Activated CD8-positive, alpha-beta memory T cell treated with anti-CD3 and anti-CD28 coated beads, Interleukin-2, amount 50 U/mL, for 1 hour (primary cell): Measurements from ENCODE around the gene NOPCHAP1.

ENCODE experiments used
- DNase-seq: peaks from one replicate; pipeline ENCODE4 v3.0.0-alpha.2; 2020; ENCODE audit errors: extremely low read depth

NOPCHAP1 gene

DNA sequence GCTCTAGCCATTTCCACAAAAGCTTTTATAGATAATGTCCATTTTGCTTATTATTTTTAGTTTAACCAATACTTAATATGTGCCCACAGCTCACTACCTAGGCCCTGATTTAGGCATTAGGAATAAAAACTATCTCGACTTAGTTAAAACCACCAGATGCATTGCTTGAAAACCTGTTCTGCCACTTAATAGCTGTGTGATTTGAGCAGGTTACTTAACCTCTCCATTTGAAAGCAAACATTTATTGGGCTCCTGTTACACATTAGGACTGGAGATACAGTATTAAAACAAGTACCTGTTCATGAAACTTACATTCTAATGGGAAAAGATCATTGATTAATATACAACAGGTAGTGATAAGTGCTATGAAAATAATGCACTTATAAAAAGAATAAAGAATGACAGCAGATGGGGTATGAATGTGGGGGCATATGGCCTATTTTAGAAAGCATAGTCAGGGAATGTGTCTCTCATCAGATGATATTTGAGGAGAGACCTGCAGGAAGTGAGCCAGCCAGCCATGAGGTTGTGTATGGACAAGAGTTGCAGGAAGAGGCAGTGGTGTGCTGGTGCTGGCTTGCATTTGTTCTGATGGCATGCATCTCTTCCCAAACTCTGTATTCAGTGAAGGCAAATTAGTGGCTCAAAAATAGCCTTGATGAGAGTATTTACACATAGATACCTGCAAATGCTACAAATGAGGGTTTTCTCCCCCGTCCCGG lies 34.3 kb downstream of the NOPCHAP1 start:
- no peak for DNase-seq

DNA sequence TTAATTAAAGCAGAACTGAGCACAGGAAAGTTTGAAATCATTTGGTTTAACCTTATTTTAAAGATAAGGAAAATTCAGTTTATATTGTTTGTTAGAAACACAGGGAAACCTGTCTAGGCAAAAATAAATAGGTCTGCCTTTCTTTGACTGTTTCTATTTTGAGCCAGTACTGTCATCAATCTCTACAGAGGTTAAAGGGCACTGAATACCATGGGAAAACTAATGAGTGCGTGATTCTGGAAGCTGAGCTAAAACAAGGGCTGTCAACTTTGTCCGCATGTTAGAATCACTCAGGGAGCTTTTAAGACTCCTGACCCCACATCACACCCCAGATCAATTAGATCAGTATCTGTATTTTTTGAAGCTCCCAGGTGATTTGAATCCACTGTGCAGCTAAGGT lies 38.8 kb downstream of the NOPCHAP1 start:
- no peak for DNase-seq

DNA sequence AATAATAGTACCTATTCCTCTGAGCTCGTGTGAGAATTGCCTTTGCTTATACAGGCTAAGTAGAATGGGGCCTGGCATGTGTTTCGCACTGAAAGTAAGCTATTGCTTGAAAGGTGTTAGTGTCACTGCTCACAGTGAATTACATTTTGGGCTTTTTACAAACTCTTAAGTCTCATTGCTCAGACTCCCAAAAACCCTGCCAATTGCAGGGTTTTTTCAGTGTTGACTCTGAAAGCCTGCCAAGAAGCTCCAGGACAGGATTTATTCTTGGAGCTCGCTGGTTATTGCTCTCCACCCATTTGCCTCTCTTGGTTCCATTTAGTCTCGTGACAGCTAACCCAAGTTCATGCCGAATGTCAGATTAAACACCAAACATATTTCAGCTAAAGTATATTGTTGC lies 39.8 kb downstream of the NOPCHAP1 start:
- no peak for DNase-seq

DNA sequence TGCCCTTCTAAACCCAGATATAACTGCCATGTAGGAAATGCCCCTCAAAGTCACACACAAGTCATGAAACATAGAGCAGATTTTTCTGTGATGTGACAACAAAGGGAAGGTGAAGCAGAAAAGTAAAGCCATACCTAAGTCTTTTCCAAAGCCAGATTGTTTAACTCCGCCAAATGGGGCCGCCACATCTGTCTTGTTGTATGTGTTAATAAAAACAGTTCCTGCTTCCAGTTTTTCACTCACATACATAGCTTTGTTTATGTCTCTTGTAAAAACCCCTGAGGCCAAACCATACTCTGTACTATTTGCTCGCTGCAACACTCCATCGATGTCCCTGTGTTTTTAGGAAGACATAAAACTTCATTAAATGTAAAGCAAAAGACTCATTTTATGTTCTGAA lies 40.3 kb downstream of the NOPCHAP1 start:
- DNase-seq, result no peak

DNA sequence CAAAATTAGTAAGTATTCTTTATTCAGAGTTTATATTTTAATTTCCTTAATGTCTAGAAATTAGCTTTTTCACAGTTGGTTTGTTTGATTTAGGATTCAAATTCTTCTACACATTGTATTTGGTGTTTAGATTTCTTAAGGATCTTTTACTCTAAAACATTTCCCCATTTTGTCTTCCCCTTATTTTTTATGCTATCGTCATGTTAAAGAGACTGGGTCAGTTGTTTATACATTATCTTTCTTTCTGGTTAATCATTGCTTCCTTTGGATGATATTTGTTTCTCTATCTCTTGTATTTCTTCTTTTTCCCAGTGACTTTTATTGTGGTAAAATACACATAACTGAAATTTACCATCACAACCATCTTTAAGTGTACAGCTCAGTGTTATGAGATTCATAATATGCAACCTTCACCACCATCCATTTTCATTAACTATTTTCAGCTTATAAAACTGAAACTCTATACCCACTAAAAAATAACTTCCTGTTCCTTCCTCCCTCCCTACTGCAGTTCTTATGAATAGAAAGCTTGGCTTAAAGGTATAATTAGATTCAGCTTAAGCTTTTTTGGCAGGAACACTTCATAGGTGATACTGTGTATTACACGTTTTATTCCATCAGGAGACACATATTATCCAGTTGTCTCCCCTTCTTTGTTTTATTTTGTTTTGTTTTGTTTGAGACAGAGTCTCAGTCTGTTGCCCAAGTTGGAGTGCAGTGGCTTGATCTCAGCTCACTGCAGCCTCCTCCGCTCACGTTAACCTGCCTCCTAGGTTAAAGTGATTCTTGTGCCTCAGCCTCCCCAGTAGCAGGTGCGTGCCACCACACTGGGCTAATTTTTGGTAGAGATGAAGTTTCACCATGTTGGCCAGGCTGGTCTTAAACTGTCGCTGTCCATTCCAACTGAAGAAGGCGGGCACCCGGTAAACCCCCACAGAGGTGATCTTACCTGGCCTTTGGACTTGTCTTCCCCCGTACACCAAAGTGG lies 45.0 kb downstream of the NOPCHAP1 start:
- no peak for DNase-seq

DNA sequence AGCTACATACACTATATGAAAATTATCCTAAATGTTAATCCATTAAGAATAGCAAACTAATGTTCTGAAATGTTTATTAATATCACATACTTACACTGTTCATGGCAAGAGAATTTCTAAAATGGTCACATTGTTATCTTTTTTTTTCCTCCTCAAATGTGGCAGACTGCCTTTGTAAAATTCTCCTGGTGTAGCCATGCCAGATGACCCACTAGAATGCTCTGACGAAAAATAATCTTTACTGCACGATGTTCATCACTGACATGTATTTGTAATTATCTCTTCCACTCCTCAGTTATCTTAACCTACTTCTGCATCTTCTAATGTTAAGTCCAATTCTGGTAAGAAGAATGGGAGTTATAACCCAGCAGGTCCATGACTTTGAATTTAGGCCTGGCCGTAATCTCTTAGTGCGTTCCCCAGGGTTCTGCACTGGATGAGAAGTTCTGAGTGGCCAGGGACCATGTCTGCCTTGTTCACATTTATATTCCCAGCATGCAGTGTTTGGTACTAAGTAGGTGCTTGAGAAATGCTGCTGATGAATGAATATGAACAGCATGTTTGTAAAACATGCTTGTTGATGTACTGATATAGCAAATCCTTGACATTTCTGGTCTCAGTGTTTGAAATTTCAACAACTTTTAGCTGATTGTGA lies 46.7 kb downstream of the NOPCHAP1 start:
- DNase-seq, result no peak

DNA sequence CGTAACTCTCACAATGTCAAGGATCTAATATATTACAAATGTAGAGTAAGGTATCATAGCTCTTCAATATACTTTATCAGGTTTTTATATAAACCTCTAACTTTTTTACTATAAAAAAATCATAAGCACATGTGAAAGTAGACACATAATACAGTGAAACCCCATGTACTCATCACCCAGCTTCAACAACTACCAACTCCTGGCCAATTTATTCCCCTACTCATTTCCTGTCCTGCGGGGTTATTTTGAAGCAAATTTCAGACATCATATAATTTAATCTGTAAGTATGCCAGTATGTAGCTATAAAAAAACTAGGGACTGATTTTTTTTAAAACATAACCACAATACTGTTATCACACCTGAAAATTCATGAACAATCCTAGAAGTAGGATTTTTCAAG lies 47.7 kb downstream of the NOPCHAP1 start:
- no peak for DNase-seq
